ENCODE measurements around the gene NUP42. TPM values are rescaled to one million over a fixed set of nuclear protein-coding genes. Genes with fewer than 3 reads are reported as not detected.

The NUP42 gene
- total RNA-seq, 1 donor from 2014 or later: 36.9 TPM

DNA sequence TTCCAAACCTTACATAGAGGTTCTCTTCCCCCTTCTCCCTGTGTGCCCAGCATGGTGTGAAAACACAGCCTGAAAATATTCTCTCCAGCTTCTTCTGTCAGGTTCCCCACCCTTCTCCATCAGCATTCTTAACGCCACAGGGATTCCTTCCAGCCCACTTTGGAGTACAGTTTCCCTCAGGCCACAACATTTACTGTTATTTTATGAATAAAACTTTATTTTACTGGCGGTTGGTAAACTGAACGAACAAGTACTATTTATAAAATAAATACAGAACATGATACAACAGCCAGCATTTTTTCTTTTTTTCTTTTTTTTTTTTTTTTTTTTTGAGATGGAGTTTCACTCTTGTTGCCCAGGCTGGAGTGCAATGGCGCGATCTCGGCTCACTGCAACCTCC lies 33.1 kb downstream of the NUP42 start:
- FAIRE-seq: no peak
- no peak overlapping the region for H3K4me3 ChIP-seq (ENCODE audit: insufficient read depth, low read depth, low read length)

DNA sequence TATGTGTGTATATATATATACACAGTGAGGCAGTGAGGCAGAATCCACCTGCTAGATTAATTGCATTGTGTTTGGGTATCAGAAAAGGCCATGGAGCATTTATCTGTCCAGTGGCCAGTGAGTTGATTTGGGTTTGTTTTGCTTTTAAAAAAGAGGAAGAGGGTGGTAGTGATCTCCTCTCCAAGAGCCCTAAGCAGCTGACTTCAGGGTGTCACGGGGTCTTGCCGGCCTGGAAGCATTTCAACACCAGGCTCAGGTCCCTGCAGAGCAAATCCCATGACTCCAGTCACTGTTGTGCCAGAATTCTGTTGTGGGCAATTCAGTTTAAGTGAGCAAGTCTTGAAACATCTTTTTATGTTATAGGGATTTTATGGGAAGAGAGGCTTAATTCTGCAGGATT lies 34.2 kb downstream of the NUP42 start:
- Mint-ChIP-seq H3K27me3 (ENCODE audit: low read depth, unreplicated experiment) (peaks cover 7% of the 10 kb centered on the region), H3K4me3 (ENCODE audit: unreplicated experiment) (no peak overlapping the region), H3K36me3 (ENCODE audit: low read depth, unreplicated experiment) (no peaks in the 10 kb centered on the region), H3K4me1 (ENCODE audit: low read depth, unreplicated experiment) (no peaks in the 10 kb centered on the region), H3K9me3 (ENCODE audit: unreplicated experiment) (no peaks in the 10 kb centered on the region), H3K27ac (ENCODE audit: unreplicated experiment) (no peak overlapping the region)
- Histone ChIP-seq H3K27ac (ENCODE audit: low read depth, low read length) (no peak overlapping the region), H3K4me3 (ENCODE audit: insufficient read depth, low read depth, low read length) (no peak overlapping the region), H3K4me2 (ENCODE audit: low read length) (no peak overlapping the region), H3K9me3 (ENCODE audit: insufficient read depth, low read depth, low read length) (no peaks in the 10 kb centered on the region), H3K79me2 (ENCODE audit: insufficient read depth, low read length) (no peaks in the 10 kb centered on the region), H3K36me3 (ENCODE audit: insufficient read depth, low read length) (no peaks in the 10 kb centered on the region), H3K27me3 (ENCODE audit: insufficient read depth, low read length) (peaks cover 2% of the 10 kb centered on the region), H2AFZ (ENCODE audit: low read depth, low read length) (no peak overlapping the region), H3K9ac (ENCODE audit: low read length) (no peak overlapping the region), H4K20me1 (ENCODE audit: insufficient read depth, low read length) (no peaks in the 10 kb centered on the region), H3K4me1 (ENCODE audit: insufficient read depth, low read length) (no peaks in the 10 kb centered on the region)
- no peak for TF ChIP-seq EZH2 (IDR thresholded peaks at IDR 0.05; ENCODE audit: insufficient read depth, low read length)
- TF ChIP-seq, protein P1, sequence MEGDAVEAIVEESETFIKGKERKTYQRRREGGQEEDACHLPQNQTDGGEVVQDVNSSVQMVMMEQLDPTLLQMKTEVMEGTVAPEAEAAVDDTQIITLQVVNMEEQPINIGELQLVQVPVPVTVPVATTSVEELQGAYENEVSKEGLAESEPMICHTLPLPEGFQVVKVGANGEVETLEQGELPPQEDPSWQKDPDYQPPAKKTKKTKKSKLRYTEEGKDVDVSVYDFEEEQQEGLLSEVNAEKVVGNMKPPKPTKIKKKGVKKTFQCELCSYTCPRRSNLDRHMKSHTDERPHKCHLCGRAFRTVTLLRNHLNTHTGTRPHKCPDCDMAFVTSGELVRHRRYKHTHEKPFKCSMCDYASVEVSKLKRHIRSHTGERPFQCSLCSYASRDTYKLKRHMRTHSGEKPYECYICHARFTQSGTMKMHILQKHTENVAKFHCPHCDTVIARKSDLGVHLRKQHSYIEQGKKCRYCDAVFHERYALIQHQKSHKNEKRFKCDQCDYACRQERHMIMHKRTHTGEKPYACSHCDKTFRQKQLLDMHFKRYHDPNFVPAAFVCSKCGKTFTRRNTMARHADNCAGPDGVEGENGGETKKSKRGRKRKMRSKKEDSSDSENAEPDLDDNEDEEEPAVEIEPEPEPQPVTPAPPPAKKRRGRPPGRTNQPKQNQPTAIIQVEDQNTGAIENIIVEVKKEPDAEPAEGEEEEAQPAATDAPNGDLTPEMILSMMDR (IDR thresholded peaks at IDR 0.05; ENCODE audit: insufficient read depth, low read depth, low read length): no peak
- no peak for DNase-seq (ENCODE audit: low read depth)
- FAIRE-seq: no peak

More for the DNA sequence above, 33.1 kb downstream of the NUP42 start:
- Mint-ChIP-seq H3K4me3 (ENCODE audit: unreplicated experiment) (no peak overlapping the region), H3K36me3 (ENCODE audit: low read depth, unreplicated experiment) (no peaks in the 10 kb centered on the region), H3K27ac (ENCODE audit: unreplicated experiment) (no peak overlapping the region), H3K9me3 (ENCODE audit: unreplicated experiment) (no peaks in the 10 kb centered on the region), H3K27me3 (ENCODE audit: low read depth, unreplicated experiment) (peaks cover 11% of the 10 kb centered on the region), H3K4me1 (ENCODE audit: low read depth, unreplicated experiment) (no peaks in the 10 kb centered on the region)
- TF ChIP-seq, protein P1 (IDR thresholded peaks at IDR 0.05; ENCODE audit: insufficient read depth, low read depth, low read length): no peak
- TF ChIP-seq EZH2 (IDR thresholded peaks at IDR 0.05; ENCODE audit: insufficient read depth, low read length): no peak
- Histone ChIP-seq H4K20me1 (ENCODE audit: insufficient read depth, low read length) (no peaks in the 10 kb centered on the region), H3K27ac (ENCODE audit: low read depth, low read length) (no peak overlapping the region), H3K9me3 (ENCODE audit: insufficient read depth, low read depth, low read length) (no peaks in the 10 kb centered on the region), H3K4me1 (ENCODE audit: insufficient read depth, low read length) (no peaks in the 10 kb centered on the region), H3K36me3 (ENCODE audit: insufficient read depth, low read length) (no peaks in the 10 kb centered on the region), H3K27me3 (ENCODE audit: insufficient read depth, low read length) (peaks cover 2% of the 10 kb centered on the region), H3K9ac (ENCODE audit: low read length) (no peak overlapping the region), H2AFZ (ENCODE audit: low read depth, low read length) (no peak overlapping the region), H3K79me2 (ENCODE audit: insufficient read depth, low read length) (no peaks in the 10 kb centered on the region), H3K4me2 (ENCODE audit: low read length) (no peak overlapping the region)
- DNase-seq (ENCODE audit: low read depth): no peak

DNA sequence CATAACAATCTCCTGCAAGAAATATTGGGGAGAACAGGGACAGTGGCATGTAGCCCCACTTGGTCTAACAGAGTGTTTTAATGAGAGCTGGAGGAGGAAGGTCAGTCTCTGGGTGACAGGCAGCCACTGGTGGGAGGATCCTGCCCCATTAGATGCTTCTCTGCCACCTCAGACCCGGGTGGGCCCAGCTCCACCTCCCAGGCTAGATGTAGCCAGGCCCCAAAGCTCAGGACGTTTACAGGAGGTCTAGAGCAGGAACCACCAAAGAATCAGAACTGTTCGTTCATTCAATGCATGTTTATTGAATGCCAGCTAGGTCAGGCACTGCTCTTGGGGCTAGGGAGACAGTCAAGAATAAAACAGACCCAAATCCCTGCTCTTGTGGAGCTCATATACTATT lies 36.3 kb downstream of the NUP42 start:
- Histone ChIP-seq H3K9me3 (ENCODE audit: insufficient read depth, low read depth, low read length) (no peaks in the 10 kb centered on the region), H3K36me3 (ENCODE audit: insufficient read depth, low read length) (no peaks in the 10 kb centered on the region), H3K4me2 (ENCODE audit: low read length) (no peak overlapping the region), H3K4me1 (ENCODE audit: insufficient read depth, low read length) (no peaks in the 10 kb centered on the region), H3K27me3 (ENCODE audit: insufficient read depth, low read length) (peaks cover 2% of the 10 kb centered on the region), H2AFZ (ENCODE audit: low read depth, low read length) (no peak overlapping the region), H3K27ac (ENCODE audit: low read depth, low read length) (no peak overlapping the region), H4K20me1 (ENCODE audit: insufficient read depth, low read length) (no peaks in the 10 kb centered on the region), H3K9ac (ENCODE audit: low read length) (no peak overlapping the region), H3K4me3 (ENCODE audit: insufficient read depth, low read depth, low read length) (no peak overlapping the region), H3K79me2 (ENCODE audit: insufficient read depth, low read length) (no peaks in the 10 kb centered on the region)
- Mint-ChIP-seq H3K4me1 (ENCODE audit: low read depth, unreplicated experiment) (no peaks in the 10 kb centered on the region), H3K27me3 (ENCODE audit: low read depth, unreplicated experiment) (no peaks in the 10 kb centered on the region), H3K9me3 (ENCODE audit: unreplicated experiment) (no peaks in the 10 kb centered on the region), H3K36me3 (ENCODE audit: low read depth, unreplicated experiment) (no peaks in the 10 kb centered on the region), H3K27ac (ENCODE audit: unreplicated experiment) (no peak overlapping the region), H3K4me3 (ENCODE audit: unreplicated experiment) (no peak overlapping the region)
- DNase-seq (ENCODE audit: low read depth) (no peak), FAIRE-seq (no peak)
- no peak for TF ChIP-seq EZH2 (IDR thresholded peaks at IDR 0.05; ENCODE audit: insufficient read depth, low read length)
- TF ChIP-seq, protein P1 (IDR thresholded peaks at IDR 0.05; ENCODE audit: insufficient read depth, low read depth, low read length): no peak
